AG04450 (cell line): Measurements from ENCODE around the gene PTPRE. TPM values are rescaled to one million over a fixed set of nuclear protein-coding genes. Genes with fewer than 3 reads are reported as not detected.
"Not testable (repeated sequence)": the region's sequence is repeated elsewhere in the genome, so short reads cannot be mapped to it uniquely, and the experiment has no call there.

Experiments
- CTCF ChIA-PET: fragments of 300-600, 350-600 bp; formaldehyde crosslinking; extraction: SDS; loops from one replicate; lab custom pipeline; 2022; ENCODE audit warnings: antibody characterized with exemption, inconsistent platforms; lab: Charles Lee
- POLR2A ChIA-PET: fragments of 350-600 bp; formaldehyde crosslinking; extraction: SDS; loops from one replicate; lab custom pipeline; 2021; ENCODE audit warnings: antibody characterized with exemption, inconsistent platforms; lab: Yijun Ruan, JAX
- DNase-seq: peaks from one replicate; pipeline ENCODE4 v3.0.0-alpha.2; 2011; ENCODE audit warnings: low read depth, low spot score
- H3K27ac ChIP-seq: one replicate; pipeline ENCODE4 v1.5.1; 2012; ENCODE audit warnings: low read depth, low read length, control low read depth
- H3K27me3 ChIP-seq: one replicate; pipeline ENCODE4 v1.6.0; 2012; ENCODE audit warnings: low read length; ENCODE audit not compliant: control insufficient read depth, insufficient read depth
- H3K4me3 ChIP-seq: 2 replicates; pipeline ENCODE4 v1.5.1; 2011; ENCODE audit warnings: mild to moderate bottlenecking, low read depth, low read length, control low read depth
- H3K9me3 ChIP-seq: 2 replicates; pipeline ENCODE4 v1.5.1; 2012; ENCODE audit warnings: low read length; ENCODE audit not compliant: control insufficient read depth, insufficient read depth
- polyA plus RNA-seq: library from polyadenylated mRNA; depleted of rRNA; stranded (reverse); fragments of >200 nt; gene quantifications from 2 replicates; pipeline ENCODE4 v1.2.3, GENCODE V29; 2011
- TF ChIP-seq, protein P1 (sequence below): IDR thresholded peaks from 2 replicates; pipeline ENCODE4 v1.5.1; 2011; ENCODE audit warnings: low read depth, low read length, control low read depth, inconsistent platforms

Gene PTPRE
- polyA plus RNA-seq, 1 experiment = 0.38 TPM

DNA sequence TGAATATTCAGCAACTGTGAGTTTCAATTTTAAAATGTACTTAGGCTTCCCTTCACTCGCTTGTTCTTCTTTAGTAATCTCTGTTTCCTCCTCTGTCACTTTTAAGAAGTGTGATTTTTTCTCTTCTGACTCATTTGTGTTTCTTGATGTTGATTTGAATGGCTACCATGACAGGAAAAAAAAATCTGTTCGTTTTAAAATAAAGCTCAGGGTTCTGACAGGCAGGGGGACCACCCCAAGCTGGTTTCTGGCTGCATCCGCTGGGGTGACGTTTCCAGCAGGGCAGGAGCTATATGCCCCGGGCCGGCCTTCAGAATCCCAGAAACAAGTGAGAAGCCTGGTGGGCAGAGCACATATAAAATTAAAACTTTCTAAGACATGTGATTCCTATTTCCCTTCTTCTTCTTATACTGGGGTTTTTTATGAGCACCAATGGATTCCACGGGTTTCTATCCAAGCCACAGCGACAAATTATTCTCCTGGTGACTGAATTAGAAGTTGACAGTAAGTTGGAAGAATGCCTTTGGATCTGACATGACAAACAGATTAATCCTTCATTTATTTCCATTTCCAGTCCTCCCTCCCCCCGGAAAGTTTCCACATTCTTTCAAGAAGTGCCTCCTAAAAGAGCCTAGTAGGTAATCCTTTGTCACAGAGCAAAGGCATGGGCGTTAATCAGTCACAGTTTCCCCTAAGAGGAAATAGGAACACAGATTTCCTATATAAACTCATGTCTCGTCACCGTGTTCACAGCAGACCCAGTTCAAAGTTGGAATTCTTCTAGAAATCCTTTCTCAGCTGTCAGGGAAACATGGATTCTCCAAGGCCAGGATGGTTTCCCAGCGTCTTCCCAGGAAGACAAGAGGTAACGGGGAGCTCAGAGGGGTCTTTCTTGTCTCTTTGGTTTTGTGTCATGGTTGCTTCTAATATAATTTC lies 79.9 kb downstream of the PTPRE start:
- no peak overlapping the region for H3K27ac ChIP-seq
- no peaks in the 10 kb centered on the region for H3K27me3 ChIP-seq
- POLR2A ChIA-PET = no interaction called here
- CTCF ChIA-PET = interaction anchor here (2.6 kb wide), 1 partner anchor 25 kb away, joined by 8 read pairs; no protein-coding TSS in a partner anchor
- TF ChIP-seq, protein P1, sequence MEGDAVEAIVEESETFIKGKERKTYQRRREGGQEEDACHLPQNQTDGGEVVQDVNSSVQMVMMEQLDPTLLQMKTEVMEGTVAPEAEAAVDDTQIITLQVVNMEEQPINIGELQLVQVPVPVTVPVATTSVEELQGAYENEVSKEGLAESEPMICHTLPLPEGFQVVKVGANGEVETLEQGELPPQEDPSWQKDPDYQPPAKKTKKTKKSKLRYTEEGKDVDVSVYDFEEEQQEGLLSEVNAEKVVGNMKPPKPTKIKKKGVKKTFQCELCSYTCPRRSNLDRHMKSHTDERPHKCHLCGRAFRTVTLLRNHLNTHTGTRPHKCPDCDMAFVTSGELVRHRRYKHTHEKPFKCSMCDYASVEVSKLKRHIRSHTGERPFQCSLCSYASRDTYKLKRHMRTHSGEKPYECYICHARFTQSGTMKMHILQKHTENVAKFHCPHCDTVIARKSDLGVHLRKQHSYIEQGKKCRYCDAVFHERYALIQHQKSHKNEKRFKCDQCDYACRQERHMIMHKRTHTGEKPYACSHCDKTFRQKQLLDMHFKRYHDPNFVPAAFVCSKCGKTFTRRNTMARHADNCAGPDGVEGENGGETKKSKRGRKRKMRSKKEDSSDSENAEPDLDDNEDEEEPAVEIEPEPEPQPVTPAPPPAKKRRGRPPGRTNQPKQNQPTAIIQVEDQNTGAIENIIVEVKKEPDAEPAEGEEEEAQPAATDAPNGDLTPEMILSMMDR = no peak
- DNase-seq = no peak
- no peak overlapping the region for H3K4me3 ChIP-seq
- H3K9me3 ChIP-seq = peaks cover 2% of the 10 kb centered on the region

DNA sequence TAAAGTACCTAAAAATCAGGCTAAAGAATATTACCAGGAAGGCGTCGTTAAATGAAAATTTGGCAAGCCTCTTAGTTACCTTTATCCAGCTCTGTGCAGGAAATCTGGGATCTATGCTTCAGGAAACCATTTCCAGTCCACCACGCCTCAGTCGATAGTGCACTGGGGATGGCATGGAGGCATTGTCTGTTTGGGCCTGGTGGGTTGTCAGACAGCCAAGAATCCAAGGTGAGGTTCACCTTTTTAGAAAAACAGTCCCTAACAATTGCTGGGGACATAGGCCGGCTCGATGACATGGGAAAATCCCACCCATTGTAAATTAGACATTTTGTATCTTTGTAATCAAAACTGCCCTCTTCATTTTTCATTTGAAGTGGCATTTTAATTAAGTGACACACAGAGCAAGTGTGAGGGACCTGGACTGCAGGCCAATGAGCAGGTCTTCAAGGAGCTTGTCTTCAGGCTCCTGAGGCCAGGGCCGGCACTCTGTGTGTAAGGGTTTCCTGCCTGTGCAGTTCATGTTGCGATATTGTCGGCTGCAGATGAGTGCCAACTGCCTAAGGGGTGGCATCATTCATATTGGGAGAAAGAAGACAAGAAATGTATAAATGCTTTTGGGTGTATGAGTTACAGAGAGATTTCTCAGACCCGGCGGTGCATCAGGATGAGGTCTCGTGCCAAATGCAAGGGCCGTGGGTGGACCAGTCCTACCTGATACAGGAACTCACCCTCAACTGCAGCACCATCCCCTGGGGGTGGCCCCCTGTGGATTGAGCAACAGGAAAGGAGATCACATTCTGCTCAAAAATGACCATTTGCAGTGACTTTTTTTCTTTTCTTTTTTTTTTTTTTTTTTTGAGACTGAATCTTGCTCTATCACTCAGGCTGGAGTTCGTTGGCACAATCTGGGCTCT lies 80.8 kb downstream of the PTPRE start:
- H3K4me3 ChIP-seq = no peak overlapping the region
- no peak for DNase-seq
- H3K9me3 ChIP-seq = peaks cover 2% of the 10 kb centered on the region
- no peaks in the 10 kb centered on the region for H3K27me3 ChIP-seq
- TF ChIP-seq, protein P1 = no peak
- ChIA-PET CTCF (interaction anchor here (2.6 kb wide), 1 partner anchor 24 kb away, joined by 8 read pairs; no protein-coding TSS in a partner anchor), POLR2A (no interaction called here)
- no peak overlapping the region for H3K27ac ChIP-seq

DNA sequence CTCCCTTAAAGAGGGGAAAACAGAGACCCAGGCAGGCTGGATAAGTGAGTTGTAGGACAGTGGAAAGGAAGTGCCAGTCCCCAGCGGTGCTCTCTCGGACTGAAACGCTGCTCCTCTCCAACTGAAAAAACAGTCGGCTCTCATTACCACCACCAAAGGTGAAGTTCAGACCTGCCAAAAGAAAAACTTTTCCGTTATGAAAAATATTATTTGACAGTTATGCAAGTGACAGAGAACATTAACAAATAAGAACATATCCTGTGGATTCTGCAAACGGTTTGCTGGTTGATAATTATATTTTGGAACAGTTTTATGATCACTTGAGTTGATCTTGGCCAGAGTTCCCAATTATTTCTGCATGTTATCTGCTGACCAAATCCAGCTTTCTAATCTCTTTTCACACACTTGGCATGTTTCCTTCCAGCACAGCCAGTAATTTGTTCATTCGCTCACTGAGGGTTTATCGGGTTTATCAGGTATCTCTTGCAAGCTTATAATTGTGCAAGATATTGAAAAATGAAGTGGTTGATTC lies 82.6 kb downstream of the PTPRE start:
- Histone ChIP-seq H3K27me3 (no peaks in the 10 kb centered on the region), H3K4me3 (no peak overlapping the region), H3K9me3 (peaks cover 2% of the 10 kb centered on the region; the same call in 1 of the 2 replicates), H3K27ac (no peak overlapping the region)
- TF ChIP-seq, protein P1 = no peak
- ChIA-PET POLR2A (no interaction called here), CTCF (interaction anchor here (1.2 kb wide), 1 partner anchor 22 kb away, joined by 3 read pairs; no protein-coding TSS in a partner anchor)
- no peak for DNase-seq

DNA sequence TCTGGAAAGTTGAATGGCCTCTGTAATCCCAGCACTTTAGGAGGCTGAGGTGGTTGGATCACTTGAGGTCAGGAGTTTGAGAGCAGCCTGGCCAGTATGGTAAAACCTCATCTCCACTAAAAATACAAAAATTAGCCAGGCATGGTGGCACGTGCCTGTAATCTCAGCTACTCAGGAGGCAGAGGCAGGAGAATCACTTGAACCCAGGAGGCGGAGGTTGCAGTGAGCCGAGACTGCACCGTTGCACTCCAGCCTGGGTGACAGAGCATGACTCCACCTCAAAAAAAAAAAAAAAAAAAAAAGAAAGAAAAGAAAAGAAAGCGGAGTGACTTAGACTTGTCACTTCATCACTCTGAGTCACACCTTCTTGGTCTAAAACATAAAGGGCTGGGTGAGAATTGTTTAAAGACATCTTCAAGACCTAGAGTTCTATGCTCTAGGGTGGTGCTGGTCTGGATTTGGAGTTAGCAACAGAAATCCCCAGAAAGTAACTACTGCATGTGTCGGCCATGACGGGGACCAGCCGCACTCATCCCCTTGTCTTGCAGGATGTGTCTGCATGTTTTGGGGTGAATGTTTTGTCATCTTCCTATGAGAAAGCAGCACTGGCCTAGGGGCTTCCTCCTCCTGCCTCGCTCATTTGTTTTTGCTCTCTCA lies 83.4 kb downstream of the PTPRE start:
- H3K27me3 ChIP-seq, H3K4me3 ChIP-seq, H3K27ac ChIP-seq, H3K9me3 ChIP-seq, DNase-seq, POLR2A ChIA-PET: not testable (repeated sequence)
- CTCF ChIA-PET = interaction anchor here (1.2 kb wide), 1 partner anchor 21 kb away, joined by 3 read pairs; no protein-coding TSS in a partner anchor
